GM12878 (cell line): ENCODE data around the gene YWHAQ. TPM values are rescaled to one million over a fixed set of nuclear protein-coding genes. Genes with fewer than 3 reads are reported as not detected.

Experiments
- ATAC-seq: fragments of 200-7000 bp; cut with Tn5 transposase; 3 replicates; pipeline ENCODE4 v1.9.1; 2020; ENCODE audit warnings: mild to moderate bottlenecking, moderate library complexity
- BruUV-seq: library from RNA; stranded (reverse); fragments of 400-500 nt; replicated peaks from 2 replicates; lab custom pipeline; 2021; lab: Mats Ljungman, UMichigan
- CTCF ChIA-PET: fragments of 300-600 bp; sonication (Branson Sonifier 250); formaldehyde crosslinking; extraction: SDS; loops from one replicate; lab custom pipeline; 2021; ENCODE audit warnings: inconsistent platforms; lab: Yijun Ruan, JAX
- POLR2A ChIA-PET: fragments of 350-600 bp; formaldehyde crosslinking; extraction: SDS; loops from one replicate; lab custom pipeline; 2021; ENCODE audit warnings: inconsistent platforms; lab: Charles Lee
- RAD21 ChIA-PET: fragments of 300-600 bp; sonication (Branson Sonifier 250); formaldehyde crosslinking; loops from one replicate; lab custom pipeline; 2023; ENCODE audit warnings: antibody characterized with exemption; ENCODE audit not compliant: unreplicated experiment; lab: Charles Lee
- SMC1A ChIA-PET: fragments of 300-600 bp; sonication (Branson Sonifier 250); formaldehyde crosslinking; loops from one replicate; lab custom pipeline; 2023; ENCODE audit not compliant: unreplicated experiment, uncharacterized antibody; lab: Charles Lee
- DNase-seq: peaks from one replicate; pipeline ENCODE4 v3.0.0-alpha.2; 2011; ENCODE audit warnings: low read depth, low spot score
- FAIRE-seq: peaks from 3 replicates; lab custom pipeline; 2011; peaks lifted over from hg19 to GRCh38; lab: Jason Lieb, UNC
- H2AFZ ChIP-seq: 2 replicates; pipeline ENCODE4 v1.6.0; 2011; ENCODE audit warnings: low read depth, low read length, control low read depth; ENCODE audit not compliant: control insufficient read depth
- H3K27ac ChIP-seq: 2 replicates; pipeline ENCODE4 v1.5.1; 2011; ENCODE audit warnings: control low read depth; ENCODE audit not compliant: control insufficient read depth, insufficient read depth
- H3K27me3 ChIP-seq, 2 experiments: replicated peaks in 1 of 2; 2 replicates each; pipeline versions ENCODE4 v1.6.0 to v1.6.1; 2011; ENCODE audit warnings: low read length in 1 of 2; ENCODE audit not compliant: control insufficient read depth in 2 of 2, insufficient read depth in 2 of 2
- H3K36me3 ChIP-seq, 2 experiments: 2 replicates each; pipeline ENCODE4 v1.5.1; 2011; ENCODE audit warnings: low read length in 1 of 2; ENCODE audit not compliant: control insufficient read depth in 2 of 2, insufficient read depth in 2 of 2
- H3K4me1 ChIP-seq: 2 replicates; pipeline ENCODE4 v1.6.1; 2011; ENCODE audit warnings: mild to moderate bottlenecking, low read length, moderate library complexity, mixed read lengths; ENCODE audit not compliant: control insufficient read depth, insufficient read depth
- H3K4me2 ChIP-seq: 2 replicates; pipeline ENCODE4 v1.6.0; 2011; ENCODE audit warnings: control low read depth; ENCODE audit not compliant: control insufficient read depth, insufficient read depth
- H3K4me3 ChIP-seq: fragments of 200-600 bp; sonication (generic); 2 replicates; pipeline ENCODE4 v1.5.1; 2016
- H3K79me2 ChIP-seq: 2 replicates; pipeline ENCODE4 v1.6.0; 2011; ENCODE audit warnings: low read length; ENCODE audit not compliant: control insufficient read depth, insufficient read depth
- H3K9ac ChIP-seq: 2 replicates; pipeline ENCODE4 v1.8.0; 2011; ENCODE audit warnings: low read length, control low read depth, mixed read lengths; ENCODE audit not compliant: control insufficient read depth, insufficient read depth
- H3K9me3 ChIP-seq: replicated peaks from 3 replicates; pipeline ENCODE4 v1.5.1; 2011; ENCODE audit warnings: mild to moderate bottlenecking, low read length; ENCODE audit not compliant: control insufficient read depth, insufficient read depth
- H4K20me1 ChIP-seq: 2 replicates; pipeline ENCODE4 v1.6.0; 2011; ENCODE audit not compliant: control insufficient read depth, insufficient read depth
- CHD2 ChIP-seq: IDR thresholded peaks from 2 replicates; pipeline ENCODE4 v1.6.1; 2011; ENCODE audit warnings: low read depth, low read length, improper control_type of control experiment, borderline replicate concordance
- TAF1 ChIP-seq: IDR thresholded peaks from 2 replicates; pipeline ENCODE4 v1.6.1; 2011; ENCODE audit warnings: mild to moderate bottlenecking, low read depth, low read length, borderline replicate concordance
- WGBS: methylation state at CpG from one replicate; pipeline ENCODE4 v1.1.6; 2016; ENCODE audit warnings: low lambda C conversion rate; ENCODE audit not compliant: insufficient replicate concordance, insufficient coverage; ENCODE audit errors: missing lambda C conversion rate; 5-methylcytosine and 5-hydroxymethylcytosine counted together
- in situ Hi-C: fragments of 300-500 bp; cut with MboI; formaldehyde crosslinking; loops from 9 replicates; pipeline ENCODE4 v1.14.3; 2018; ENCODE audit warnings: mixed read lengths
- intact Hi-C: fragments of 100-400 bp; cut with micrococcal nuclease; formaldehyde crosslinking; loops from one replicate; pipeline ENCODE4 v1.14.2; 2022; ENCODE audit not compliant: unreplicated experiment
- polyA plus RNA-seq, 11 experiments: library from polyadenylated mRNA; depleted of rRNA in 4 of 11; unstranded in 6 of 11; stranded (reverse) in 5 of 11; fragments of >200 nt; fragmentation: Nextera tagmentation in 4 of 11; fragmentation: Illumina TruSeq in 1 of 11; extraction: Ambion mirVana in 4 of 11; extraction: Trizol in 1 of 11; gene quantifications; 1 replicate in 1 of 11; 2 replicates in 10 of 11; pipeline versions ENCODE4 v1.2.1 to v1.2.3, GENCODE V29; 2011 to 2016; ENCODE audit warnings: inconsistent platforms in 2 of 11, missing spikeins in 2 of 11, low read depth in 1 of 11
- total RNA-seq, 4 experiments: library from RNA; depleted of rRNA in 3 of 4; stranded (reverse); fragments of >200 nt in 3 of 4; fragmentation: Illumina TruSeq in 1 of 4; extraction: Trizol in 1 of 4; gene quantifications; 2 replicates each; pipeline versions ENCODE4 v1.2.1 to v1.2.3, GENCODE V29; 2013 to 2021
- TF ChIP-seq, protein P1 (sequence below): fragments of 450-650 bp; IDR thresholded peaks from 2 replicates; pipeline ENCODE4 v1.6.1; 2018; ENCODE audit warnings: borderline replicate concordance, mild to moderate bottlenecking; ENCODE audit not compliant: partially characterized antibody

The YWHAQ gene
- total and polyA plus RNA-seq, 10 of the 15 experiments (the other 5 are each of a cell fraction or from before 2014, with no cell fraction given) = 63.0 to 515 (median 219) TPM

DNA sequence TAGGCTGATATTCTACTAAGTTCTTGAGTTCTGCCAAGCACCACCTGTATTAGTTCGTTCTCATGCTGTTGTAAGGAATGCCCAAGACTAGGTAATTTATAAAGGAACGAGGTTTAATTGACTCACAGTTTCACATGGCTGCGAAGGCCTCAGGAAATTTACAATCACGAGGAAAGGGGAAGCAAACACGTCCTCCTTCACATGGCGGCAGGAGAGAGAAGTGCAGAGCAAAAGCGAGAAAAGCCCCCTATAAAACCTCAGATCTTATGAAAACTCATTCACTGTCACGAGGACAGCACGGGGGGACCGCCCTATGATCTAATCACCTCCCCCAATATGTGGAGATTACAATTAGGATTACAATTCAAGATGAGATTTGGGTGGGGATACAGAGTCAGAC lies 47.7 kb upstream of the YWHAQ start:
- Histone ChIP-seq H3K36me3 (no peaks in the 10 kb centered on the region), H3K4me2 (no peak overlapping the region), H3K27ac (no peak overlapping the region), H3K79me2 (no peaks in the 10 kb centered on the region), H4K20me1 (no peaks in the 10 kb centered on the region), H3K9me3 (no peaks in the 10 kb centered on the region), H3K4me1 (peaks cover 5% of the 10 kb centered on the region; the same call in 1 of the 2 replicates), H3K27me3 (0 out of 4 replicates have a peak, but pooled peaks cover 0 to 2% of the 10 kb centered on the region in 2 experiments), H2AFZ (no peak overlapping the region), H3K9ac (no peak overlapping the region), H3K4me3 (no peak overlapping the region)
- RAD21 ChIA-PET = no interaction called here
- TF ChIP-seq, protein P1, sequence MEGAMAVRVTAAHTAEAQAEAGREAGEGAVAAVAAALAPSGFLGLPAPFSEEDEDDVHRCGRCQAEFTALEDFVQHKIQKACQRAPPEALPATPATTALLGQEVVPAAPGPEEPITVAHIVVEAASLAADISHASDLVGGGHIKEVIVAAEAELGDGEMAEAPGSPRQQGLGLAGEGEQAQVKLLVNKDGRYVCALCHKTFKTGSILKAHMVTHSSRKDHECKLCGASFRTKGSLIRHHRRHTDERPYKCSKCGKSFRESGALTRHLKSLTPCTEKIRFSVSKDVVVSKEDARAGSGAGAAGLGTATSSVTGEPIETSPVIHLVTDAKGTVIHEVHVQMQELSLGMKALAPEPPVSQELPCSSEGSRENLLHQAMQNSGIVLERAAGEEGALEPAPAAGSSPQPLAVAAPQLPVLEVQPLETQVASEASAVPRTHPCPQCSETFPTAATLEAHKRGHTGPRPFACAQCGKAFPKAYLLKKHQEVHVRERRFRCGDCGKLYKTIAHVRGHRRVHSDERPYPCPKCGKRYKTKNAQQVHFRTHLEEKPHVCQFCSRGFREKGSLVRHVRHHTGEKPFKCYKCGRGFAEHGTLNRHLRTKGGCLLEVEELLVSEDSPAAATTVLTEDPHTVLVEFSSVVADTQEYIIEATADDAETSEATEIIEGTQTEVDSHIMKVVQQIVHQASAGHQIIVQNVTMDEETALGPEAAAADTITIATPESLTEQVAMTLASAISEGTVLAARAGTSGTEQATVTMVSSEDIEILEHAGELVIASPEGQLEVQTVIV = no peak
- TF ChIP-seq CHD2 = no peak
- no peak for TF ChIP-seq TAF1
- POLR2A ChIA-PET = interaction anchor here (0.6 kb wide), 1 partner anchor 21 kb away, joined by 3 read pairs; no protein-coding TSS in a partner anchor
- BruUV-seq = no TSS peak
- WGBS = 63% methylated on average over 10 of the region's 10 CpGs
- ATAC-seq (no peak), FAIRE-seq (no peak), DNase-seq (no peak)
- CTCF ChIA-PET = no interaction called here
- SMC1A ChIA-PET = no interaction called here
- in situ Hi-C loops = no loop called here
- intact Hi-C loops = no loop called here
